Bronchus fibroblast of lung (primary cell): ENCODE results near the gene ADM. TPM values are rescaled to one million over a fixed set of nuclear protein-coding genes. Genes with fewer than 3 reads are reported as not detected.

Experiments used
- total RNA-seq: library from RNA; depleted of rRNA; stranded (reverse); fragments of >200 nt; gene quantifications from 2 replicates; pipeline ENCODE4 v1.2.3, GENCODE V29; 2015

ADM gene
- 129 and 152 TPM in 2 replicates for total RNA-seq

DNA sequence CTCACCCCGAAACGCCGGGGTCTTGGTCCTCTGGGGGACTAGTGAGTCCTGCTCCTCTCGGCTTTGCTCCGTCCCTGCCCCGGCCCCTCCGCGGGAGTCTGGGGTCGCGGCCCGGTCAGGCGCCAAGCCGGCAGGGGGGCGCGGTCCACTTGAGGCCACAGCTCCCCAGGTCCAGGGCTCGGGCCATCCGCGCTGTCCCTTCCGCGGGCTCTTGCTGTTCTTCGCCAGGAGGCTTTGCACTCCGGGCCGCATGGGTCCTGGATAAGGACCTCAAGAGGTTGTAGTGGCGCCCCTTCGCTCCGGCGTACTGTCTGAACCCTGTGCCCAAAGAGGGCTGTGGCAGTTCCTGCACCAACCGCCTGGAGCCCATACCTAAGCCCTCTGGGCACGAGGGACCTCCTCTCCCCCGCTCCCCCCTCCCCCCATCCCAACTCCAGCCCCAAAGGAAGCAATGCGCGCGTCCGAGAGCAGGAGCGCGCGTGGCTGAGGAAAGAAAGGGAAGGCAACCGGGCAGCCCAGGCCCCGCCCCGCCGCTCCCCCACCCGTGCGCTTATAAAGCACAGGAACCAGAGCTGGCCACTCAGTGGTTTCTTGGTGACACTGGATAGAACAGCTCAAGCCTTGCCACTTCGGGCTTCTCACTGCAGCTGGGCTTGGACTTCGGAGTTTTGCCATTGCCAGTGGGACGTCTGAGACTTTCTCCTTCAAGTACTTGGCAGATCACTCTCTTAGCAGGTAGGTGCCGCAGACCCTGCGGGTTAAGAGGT, at the start of gene ADM:
Gene ADM, plus strand, starts transcription at position 579 of the 767 bp plus-strand sequence. CDS start 628 bp downstream, outside the sequence.

GRCh38 chr11:10293423-10294289, 11.2 kb upstream of the ADM start, which contains the start of gene SBF2:
SBF2 (minus strand) TSS chr11:10294219; CDS start chr11:10294069, 150 bp downstream.

Other genes with a start within 250 kb of the ADM start
- gene SBF2, start 10.9 kb upstream of the ADM start, total RNA-seq: 26.6 and 26.9 TPM in 2 replicates
- 3.4 and 6.2 TPM in 2 replicates for gene AMPD3, start 150.2 kb downstream of the ADM start, total RNA-seq
- gene RNF141, start 236.1 kb downstream of the ADM start, total RNA-seq: 11.7 and 15.6 TPM in 2 replicates